Adrenal gland (tissue), 12 donors: ENCODE results near the gene ECI2. TPM values are rescaled to one million over a fixed set of nuclear protein-coding genes. Genes with fewer than 3 reads are reported as not detected.

Experiments
- DNase-seq, 7 donors: peaks; one replicate each; pipeline ENCODE4 v3.0.0-alpha.2; 2019 to 2020
- H3K27ac ChIP-seq, 5 donors: fragments of 200-600 bp; sonication (generic) in 4 of 5; 1 replicate in 3 of 5; 2 replicates in 2 of 5; pipeline versions ENCODE4 v1.5.1 to v1.8.0; 2016 to 2020; ENCODE audit warnings: mild to moderate bottlenecking in 1 of 5
- H3K27me3 ChIP-seq: fragments of 200-600 bp; 2 replicates; pipeline ENCODE4 v1.8.0; 2021
- H3K36me3 ChIP-seq, 2 donors: fragments of 200-600 bp; replicated peaks in 1 of 2; 1 replicate in 1 of 2; 2 replicates in 1 of 2; pipeline versions ENCODE4 v1.5.1 to v1.8.0; 2018 to 2022
- H3K4me1 ChIP-seq, 2 donors: fragments of 200-600 bp; replicated peaks in 1 of 2; 1 replicate in 1 of 2; 2 replicates in 1 of 2; pipeline versions ENCODE4 v1.5.1 to v1.8.0; 2018 to 2021
- H3K4me3 ChIP-seq, 4 donors: fragments of 200-600 bp; sonication (generic) in 3 of 4; one replicate each; pipeline ENCODE4 v1.5.1; 2016 to 2018
- H3K9me3 ChIP-seq, 3 donors: fragments of 200-600 bp; sonication (generic) in 1 of 3; replicated peaks in 1 of 3; 1 replicate in 2 of 3; 2 replicates in 1 of 3; pipeline versions ENCODE4 v1.5.1 to v1.8.0; 2016 to 2021
- POLR2A ChIP-seq, 2 donors: fragments of 450-650 bp; IDR thresholded peaks; one replicate each; pipeline ENCODE4 v1.6.1; 2017; ENCODE audit warnings: antibody characterized with exemption in 2 of 2, mild to moderate bottlenecking in 2 of 2, moderate library complexity in 1 of 2
- WGBS, 4 donors: extraction: QIAGEN DNeasy Blood & Tissue Kit in 2 of 4; methylation state at CpG; one replicate each; pipeline versions ENCODE4 v1.1.5 to v1.1.7; 2013 to 2017; 5-methylcytosine and 5-hydroxymethylcytosine counted together
- intact Hi-C, 2 donors: fragments of 100-400 bp; cut with DNase I; formaldehyde crosslinking; loops; one replicate each; pipeline versions ENCODE4 v1.14.1 to v1.15.0; 2022 to 2023
- polyA plus RNA-seq, 3 donors: library from polyadenylated mRNA; stranded (reverse); fragments of 200-250 nt in 2 of 3; fragments of 350-450 nt in 1 of 3; fragmentation: Illumina TruSeq in 1 of 3; extraction: RNeasy Lipid Tissue Mini Kit (QIAGEN cat#74804) in 1 of 3; gene quantifications; one replicate each; pipeline ENCODE4 v1.2.3, GENCODE V29; 2013 to 2014
- total RNA-seq, 9 donors: library from RNA; depleted of rRNA in 4 of 9; stranded (reverse); fragments of >200 nt in 4 of 9; fragments of 120-200 nt in 1 of 9; fragmentation: NEBNext Ultra II Directional in 1 of 9; extraction: Animal tissue kit (Norgen Biotek cat#: 25700) in 1 of 9; gene quantifications; one replicate each; pipeline versions ENCODE4 v1.1.0 to v1.2.4, GENCODE V29; 2013 to 2023
- TF ChIP-seq, protein P1 (sequence below), 6 experiments: fragments of 450-650 bp in 4 of 6; fragments of 200-600 bp in 2 of 6; sonication (generic) in 1 of 6; IDR thresholded peaks; 1 replicate in 5 of 6; 2 replicates in 1 of 6; pipeline versions ENCODE4 v1.5.1 to v1.8.0; 2016 to 2021; ENCODE audit warnings: antibody characterized with exemption in 6 of 6, mild to moderate bottlenecking in 2 of 6, moderate library complexity in 1 of 6
- donor health status: healthy with polysubstance abuse.
- donor health status: Bipolar disorder and iron deficiency.
- donor health status: DM: yes; HTN: yes; CAD: no.
- donor health status: DM: no; HTN: no; CAD: no.
- donor health status: DM: no; HTN: no; CAD: no.
- donor health status: DM: yes; HTN: yes; CAD: no.

Gene ECI2
- total and polyA plus RNA-seq, 12 donors = 40.1 to 516 (median 158) TPM

- H3K27ac ChIP-seq = no peak overlapping the region
- TF ChIP-seq, protein P1, sequence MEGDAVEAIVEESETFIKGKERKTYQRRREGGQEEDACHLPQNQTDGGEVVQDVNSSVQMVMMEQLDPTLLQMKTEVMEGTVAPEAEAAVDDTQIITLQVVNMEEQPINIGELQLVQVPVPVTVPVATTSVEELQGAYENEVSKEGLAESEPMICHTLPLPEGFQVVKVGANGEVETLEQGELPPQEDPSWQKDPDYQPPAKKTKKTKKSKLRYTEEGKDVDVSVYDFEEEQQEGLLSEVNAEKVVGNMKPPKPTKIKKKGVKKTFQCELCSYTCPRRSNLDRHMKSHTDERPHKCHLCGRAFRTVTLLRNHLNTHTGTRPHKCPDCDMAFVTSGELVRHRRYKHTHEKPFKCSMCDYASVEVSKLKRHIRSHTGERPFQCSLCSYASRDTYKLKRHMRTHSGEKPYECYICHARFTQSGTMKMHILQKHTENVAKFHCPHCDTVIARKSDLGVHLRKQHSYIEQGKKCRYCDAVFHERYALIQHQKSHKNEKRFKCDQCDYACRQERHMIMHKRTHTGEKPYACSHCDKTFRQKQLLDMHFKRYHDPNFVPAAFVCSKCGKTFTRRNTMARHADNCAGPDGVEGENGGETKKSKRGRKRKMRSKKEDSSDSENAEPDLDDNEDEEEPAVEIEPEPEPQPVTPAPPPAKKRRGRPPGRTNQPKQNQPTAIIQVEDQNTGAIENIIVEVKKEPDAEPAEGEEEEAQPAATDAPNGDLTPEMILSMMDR (IDR thresholded peaks at IDR 0.05) = no peak
- no peak for TF ChIP-seq POLR2A (IDR thresholded peaks at IDR 0.05)
- no peak overlapping the region for H3K4me3 ChIP-seq
- no peaks in the 10 kb centered on the region for H3K4me1 ChIP-seq
- H3K27me3 ChIP-seq = no peaks in the 10 kb centered on the region
- intact Hi-C loops = no loop called here
- no peaks in the 10 kb centered on the region for H3K9me3 ChIP-seq
- no peaks in the 10 kb centered on the region for H3K36me3 ChIP-seq
- 84 to 90% (median 87%) methylated on average over 4 of the region's 4 CpGs for WGBS, 4 donors
- no peak for DNase-seq
These were observed 44.7 kb upstream of the ECI2 start for GRCh38 chr6:4179960-4180651.

GRCh38 chr6:4178737-4179333 is 43.5 kb upstream of the ECI2 start:
- no peaks in the 10 kb centered on the region for H3K27me3 ChIP-seq
- WGBS, 4 donors = 83 to 91% (median 89%) methylated on average over 8 of the region's 8 CpGs
- no peak overlapping the region for H3K4me3 ChIP-seq
- no peaks in the 10 kb centered on the region for H3K4me1 ChIP-seq
- DNase-seq = no peak
- TF ChIP-seq POLR2A (IDR thresholded peaks at IDR 0.05) = no peak
- TF ChIP-seq, protein P1 (IDR thresholded peaks at IDR 0.05) = no peak
- no peak overlapping the region for H3K27ac ChIP-seq
- H3K36me3 ChIP-seq = no peaks in the 10 kb centered on the region
- intact Hi-C loops = no loop called here
- H3K9me3 ChIP-seq = no peaks in the 10 kb centered on the region

- Histone ChIP-seq H3K4me3 (no peak overlapping the region), H3K9me3 (no peaks in the 10 kb centered on the region), H3K4me1 (no peaks in the 10 kb centered on the region), H3K27me3 (no peaks in the 10 kb centered on the region), H3K27ac (no peak overlapping the region), H3K36me3 (no peaks in the 10 kb centered on the region)
- no peak for DNase-seq
- TF ChIP-seq POLR2A (IDR thresholded peaks at IDR 0.05) = no peak
- TF ChIP-seq, protein P1 (IDR thresholded peaks at IDR 0.05) = no peak
- 96 to 98% (median 96%) methylated on average over 2 of the region's 2 CpGs for WGBS, 4 donors
- intact Hi-C loops = no loop called here
These were observed 41.5 kb upstream of the ECI2 start for GRCh38 chr6:4176907-4177306.

DNA sequence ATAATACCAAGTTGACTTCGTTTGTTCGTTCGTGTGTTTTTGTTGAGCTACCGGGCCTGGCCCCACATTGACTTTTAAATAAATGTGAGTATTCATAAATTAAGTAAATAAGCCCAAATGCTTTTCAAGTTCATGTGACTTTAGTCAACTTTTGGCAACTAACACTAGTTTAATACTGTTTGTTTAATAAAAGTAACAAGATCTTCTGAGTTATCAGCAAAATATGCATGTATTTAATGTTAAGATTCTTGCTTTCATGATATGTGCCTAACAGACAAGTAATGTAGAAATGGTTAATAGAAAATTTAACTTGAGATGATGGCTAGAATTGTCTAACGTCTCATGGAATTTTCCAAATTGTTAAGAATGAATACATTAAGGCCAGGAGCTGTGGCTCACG is 38.7 kb upstream of the ECI2 start:
- no peaks in the 10 kb centered on the region for H3K9me3 ChIP-seq
- intact Hi-C loops = no loop called here
- no peak for DNase-seq
- no peak overlapping the region for H3K4me3 ChIP-seq
- 91 to 96% (median 95%) methylated on average over 6 of the region's 6 CpGs for WGBS, 4 donors
- no peak overlapping the region for H3K27ac ChIP-seq
- TF ChIP-seq, protein P1 (IDR thresholded peaks at IDR 0.05) = no peak
- no peak for TF ChIP-seq POLR2A (IDR thresholded peaks at IDR 0.05)
- no peaks in the 10 kb centered on the region for H3K27me3 ChIP-seq
- no peaks in the 10 kb centered on the region for H3K4me1 ChIP-seq
- no peaks in the 10 kb centered on the region for H3K36me3 ChIP-seq
